Fibroblast of skin of left quadriceps (primary cell): ENCODE data around the gene OR6C65.
"Not testable (repeated sequence)": the region's sequence is repeated elsewhere in the genome, so short reads cannot be mapped to it uniquely, and the experiment has no call there.

Experiments
- DNase-seq, 2 experiments: peaks; one replicate each; pipeline ENCODE4 v3.0.0-alpha.2; 2013; ENCODE audit warnings: low read depth in 2 of 2

OR6C65 gene

DNA sequence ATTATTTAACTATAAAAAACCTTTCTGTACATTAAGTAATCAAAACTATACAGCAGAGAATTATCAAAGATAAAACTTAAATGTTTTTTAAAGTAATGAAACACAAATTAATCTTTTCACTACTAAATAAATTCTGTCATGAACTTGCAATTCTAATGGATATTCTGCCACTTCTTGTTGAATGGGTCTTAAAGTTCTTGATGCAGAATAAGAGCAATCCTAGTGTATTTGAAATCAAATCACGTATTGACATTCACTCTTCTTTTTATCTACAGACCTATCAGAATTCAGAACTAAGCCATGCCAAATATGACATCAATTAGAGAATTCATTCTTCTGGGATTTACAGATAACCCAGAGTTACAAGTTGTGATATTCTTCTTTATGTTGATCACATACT, at the start of gene OR6C65:
Gene OR6C65 (plus strand): TSS at position 301 of the 400 bp plus-strand sequence. CDS start 0 bp downstream, at position 301.
- DNase-seq, result no peak

GRCh38 chr12:55355338-55355737, 45.0 kb upstream of the OR6C65 start:
- not testable (repeated sequence) for DNase-seq

- DNase-seq, result no peak
Observed at GRCh38 chr12:55362675-55363074, 37.7 kb upstream of the OR6C65 start, which contains the start of gene OR6C75. OR6C75 (plus strand) TSS chr12:55362975; CDS start chr12:55365111, 2,136 bp downstream.

GRCh38 chr12:55365086-55365485, 35.2 kb upstream of the OR6C65 start:
- DNase-seq, result no peak

DNA sequence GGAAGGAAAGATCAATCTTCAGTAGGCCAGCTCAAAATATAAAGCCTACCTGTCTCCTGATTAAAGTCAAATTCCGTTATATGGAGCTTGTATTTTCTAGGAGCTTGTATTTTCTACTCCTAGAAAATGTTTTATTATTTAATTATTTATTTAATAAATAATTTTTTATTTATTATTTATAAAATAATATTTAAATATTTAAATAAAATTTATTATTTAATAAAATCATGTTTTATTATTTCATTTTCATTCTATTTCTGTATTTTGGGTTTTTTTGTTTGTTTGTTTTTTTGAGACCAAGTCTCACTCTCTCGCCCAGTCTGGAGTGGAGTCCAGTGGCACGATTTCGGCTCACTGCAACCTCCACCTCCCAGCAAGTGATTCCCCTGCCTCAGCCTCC, 27.8 kb upstream of the OR6C65 start:
- DNase-seq, result no peak

DNA sequence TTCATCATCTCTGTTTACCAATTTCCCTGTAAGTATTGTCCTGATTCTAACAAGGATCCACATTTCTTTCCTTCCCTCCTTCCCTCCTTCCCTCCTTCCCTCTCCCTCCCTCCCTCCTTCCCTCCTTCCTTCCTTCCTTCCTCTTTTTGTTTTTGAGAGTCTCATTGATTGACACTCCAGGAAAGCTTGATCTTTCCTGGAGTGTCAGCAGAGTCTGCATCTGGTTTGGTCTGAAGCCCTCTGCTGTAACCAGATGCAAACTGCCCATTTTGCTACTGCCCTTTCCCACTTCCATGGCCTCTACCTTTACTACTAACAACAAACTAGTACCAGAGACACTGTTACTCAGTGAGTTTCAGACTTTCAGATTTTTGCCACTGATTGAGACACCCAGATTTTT, 14.4 kb upstream of the OR6C65 start:
- DNase-seq, result no peak

- DNase-seq, result no peak
Observed at GRCh38 chr12:55392032-55392795, 8.1 kb upstream of the OR6C65 start.

- no peak for DNase-seq
Observed at GRCh38 chr12:55396326-55396725, 4.0 kb upstream of the OR6C65 start.

GRCh38 chr12:55407866-55408265, 7.5 kb downstream of the OR6C65 start:
- no peak for DNase-seq

GRCh38 chr12:55409133-55409532, 8.8 kb downstream of the OR6C65 start:
- not testable (repeated sequence) for DNase-seq

GRCh38 chr12:55412138-55412537, 11.8 kb downstream of the OR6C65 start:
- DNase-seq, result not testable (repeated sequence)

- not testable (repeated sequence) for DNase-seq
Observed at GRCh38 chr12:55413498-55414388, 13.4 kb downstream of the OR6C65 start.

DNA sequence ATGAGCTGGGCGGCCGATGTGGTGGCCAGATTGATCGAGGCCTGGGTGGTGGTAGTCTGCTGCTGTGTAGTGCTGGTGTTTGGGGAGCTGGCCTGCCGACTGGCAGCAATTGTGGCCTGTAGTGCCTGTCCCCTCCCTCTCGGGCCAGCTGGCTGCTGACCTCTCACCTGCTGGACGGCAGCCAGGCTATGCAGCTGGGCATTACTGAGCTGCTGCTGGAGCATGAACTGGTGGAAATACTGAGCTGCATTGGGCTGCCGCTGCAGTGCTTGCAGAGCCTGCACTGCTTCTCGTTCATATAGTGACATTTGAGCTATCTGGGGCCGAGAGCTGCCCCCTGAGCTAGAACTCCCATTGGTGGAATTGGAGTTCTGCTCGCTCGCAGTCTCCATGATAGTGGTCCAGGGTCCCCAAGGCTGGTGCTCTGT, 14.1 kb downstream of the OR6C65 start:
- DNase-seq, result not testable (repeated sequence)

DNA sequence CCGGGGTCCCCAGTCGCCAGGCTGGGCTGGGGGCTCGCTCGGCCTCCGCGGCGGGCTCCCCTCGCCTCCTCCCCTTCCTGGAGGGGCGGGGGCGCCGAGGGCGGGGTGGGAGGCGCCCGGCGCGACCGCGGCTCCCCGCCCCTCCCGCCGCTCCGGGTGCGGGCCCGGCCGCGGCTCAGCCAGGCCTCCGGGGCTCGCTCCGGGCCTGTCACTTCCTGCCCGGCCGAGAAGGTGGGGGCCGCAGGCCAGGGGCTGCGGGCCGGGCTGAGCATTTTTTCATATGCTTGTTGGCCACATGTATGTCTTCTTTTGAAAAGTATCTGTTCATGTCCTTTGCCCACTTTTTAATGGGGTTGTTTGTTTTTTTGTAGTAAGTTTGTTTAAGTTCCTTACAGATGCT, 14.6 kb downstream of the OR6C65 start:
- not testable (repeated sequence) for DNase-seq

DNA sequence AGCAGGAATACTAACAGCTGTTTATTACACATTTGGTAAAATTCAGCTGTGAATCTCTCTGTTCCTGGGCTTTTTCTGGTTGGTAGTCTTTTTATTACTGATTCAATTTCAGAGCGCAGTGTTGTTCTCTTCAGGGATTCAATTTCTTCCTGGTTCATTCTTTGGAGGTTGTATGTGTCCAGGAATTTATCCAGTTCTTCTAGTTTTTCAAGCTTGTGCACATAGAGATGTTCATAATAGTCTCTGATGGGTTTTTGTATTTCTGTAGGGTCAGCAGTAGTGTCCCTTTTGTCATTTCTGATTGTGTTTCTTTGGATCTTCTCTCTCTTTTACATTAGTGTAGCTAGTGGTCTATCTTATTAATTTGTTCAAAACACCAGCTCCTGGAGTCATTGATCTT, 16.6 kb downstream of the OR6C65 start:
- no peak for DNase-seq

- no peak for DNase-seq
Observed at GRCh38 chr12:55420307-55420962, 20.1 kb downstream of the OR6C65 start.

DNA sequence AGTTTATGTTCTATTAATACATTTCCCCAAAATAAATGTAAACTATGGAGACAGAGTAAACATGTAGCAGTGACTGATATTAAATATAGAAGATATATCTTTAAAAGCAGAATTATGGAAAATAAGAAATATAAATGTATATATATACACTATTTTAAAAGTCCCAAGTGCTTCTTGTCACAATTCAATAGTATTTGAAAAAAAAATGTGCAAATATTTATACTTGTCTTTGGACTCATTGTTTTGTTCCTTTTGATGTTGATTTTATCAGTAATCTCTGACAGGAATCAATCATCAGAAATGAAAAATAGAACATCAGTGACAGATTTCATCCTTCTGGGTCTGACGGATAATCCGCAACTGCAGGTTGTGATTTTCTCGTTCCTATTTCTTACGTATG, 25.6 kb downstream of the OR6C65 start, which contains the start of gene OR6C76:
Gene OR6C76 (plus strand): TSS at position 301 of the 400 bp plus-strand sequence. CDS start 0 bp downstream, at position 301.
- no peak for DNase-seq

- no peak for DNase-seq
Observed at GRCh38 chr12:55428331-55429243, 28.3 kb downstream of the OR6C65 start.

GRCh38 chr12:55441233-55441632, 40.9 kb downstream of the OR6C65 start:
- DNase-seq, result not testable (repeated sequence)

GRCh38 chr12:55443776-55444175, 43.4 kb downstream of the OR6C65 start, which contains the start of gene OR6C2:
OR6C2 (plus strand) TSS chr12:55444076; CDS start chr12:55452214, 8,138 bp downstream.
- no peak for DNase-seq

DNA sequence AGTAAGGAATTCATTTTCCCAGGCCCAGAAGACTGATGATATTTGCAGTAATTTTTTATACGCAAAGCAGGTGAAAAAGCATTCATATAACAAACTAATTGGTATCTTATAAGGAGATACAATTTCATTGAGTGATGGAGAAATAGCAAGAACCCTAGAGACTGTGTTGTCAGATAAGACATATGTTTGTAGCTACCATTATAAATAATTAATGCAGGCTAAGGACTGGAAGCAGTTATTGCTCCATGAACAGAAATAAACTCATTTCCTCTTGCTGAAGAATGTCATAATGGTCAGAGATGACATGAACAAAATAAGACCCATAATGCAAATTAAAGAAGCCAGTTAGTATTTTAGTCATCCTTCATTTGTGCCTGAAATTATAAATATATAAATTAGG, 45.0 kb downstream of the OR6C65 start:
- DNase-seq, result no peak
